Measurements from ENCODE around the gene UAP1L1.
"Not testable (repeated sequence)": the region's sequence is repeated elsewhere in the genome, so short reads cannot be mapped to it uniquely, and the experiment has no call there.

UAP1L1 gene

DNA sequence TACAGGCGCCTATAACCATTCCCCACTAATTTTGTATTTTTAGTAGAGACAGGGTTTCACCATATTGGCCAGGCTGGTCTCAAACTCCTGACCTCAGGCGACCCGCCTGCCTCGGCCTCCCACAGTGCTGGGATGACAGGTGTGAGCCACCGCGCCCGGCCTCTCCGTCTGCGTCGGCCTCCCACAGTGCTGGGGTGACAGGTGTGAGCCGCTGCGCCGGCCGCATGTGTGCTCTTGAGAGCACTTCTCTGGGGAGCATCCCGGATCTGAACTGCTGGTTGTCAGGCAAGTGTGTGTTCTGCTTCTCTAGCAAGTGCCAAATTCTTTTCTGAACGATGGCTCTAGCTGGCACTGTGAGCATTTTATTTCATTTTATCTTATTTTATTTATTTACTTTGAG is 19.8 kb upstream of the UAP1L1 start:
- DNase-seq (ENCODE audit: low read depth), result no peak

DNA sequence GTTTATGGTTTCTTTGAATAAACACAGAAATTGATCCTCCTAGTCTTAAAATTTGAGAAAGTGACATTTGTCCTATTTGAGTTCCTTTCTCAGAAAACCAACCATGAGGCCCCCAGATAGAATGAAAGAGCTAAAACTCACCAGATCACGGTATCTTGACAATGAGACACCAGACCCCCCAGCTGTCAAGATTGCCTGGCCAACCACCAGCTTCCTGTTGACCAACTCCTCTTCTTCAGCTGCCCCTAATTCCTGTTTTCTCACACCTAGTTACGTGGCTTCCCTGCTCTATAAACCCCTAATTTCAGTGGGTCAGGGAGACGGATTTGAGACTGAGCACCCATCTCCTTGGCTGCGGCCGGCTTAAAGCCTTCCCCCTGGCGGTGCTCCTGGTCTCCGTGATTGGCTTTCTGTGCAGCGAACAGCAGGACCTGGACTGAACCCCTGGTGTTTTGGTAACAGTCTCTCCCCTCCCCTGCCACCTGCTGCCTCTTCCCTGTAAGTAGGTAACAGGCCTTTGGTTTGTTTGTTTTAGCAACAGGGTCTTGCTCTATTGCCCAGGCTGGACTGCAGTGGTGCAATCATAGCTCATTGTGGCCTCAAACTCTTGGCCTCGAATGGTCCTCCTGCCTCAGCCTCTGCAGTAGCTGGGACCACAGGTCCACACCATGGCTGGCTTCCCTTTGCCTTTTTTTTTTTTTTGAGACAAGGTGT is 18.6 kb upstream of the UAP1L1 start:
- no peak for DNase-seq (ENCODE audit: low read depth)

DNA sequence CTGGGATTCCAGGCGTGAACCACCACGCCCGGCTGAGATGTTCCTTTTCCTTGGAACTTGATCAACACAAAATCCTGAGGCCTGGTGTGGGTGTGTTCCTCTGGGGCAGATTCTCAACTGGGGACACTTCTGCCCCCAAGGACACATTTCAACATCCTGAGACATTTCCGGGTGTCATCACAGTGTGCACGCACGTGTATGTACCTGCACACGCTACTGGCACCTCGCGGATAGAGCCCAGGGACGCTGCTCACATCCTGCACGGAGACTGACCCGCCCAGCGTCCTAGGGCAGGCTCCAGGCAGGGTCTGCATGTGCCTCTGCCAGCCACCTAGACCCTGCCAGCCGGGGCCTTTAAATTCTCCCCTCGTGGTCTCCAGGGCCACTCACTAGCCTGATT is 14.9 kb upstream of the UAP1L1 start:
- no peak for DNase-seq (ENCODE audit: low read depth)

DNA sequence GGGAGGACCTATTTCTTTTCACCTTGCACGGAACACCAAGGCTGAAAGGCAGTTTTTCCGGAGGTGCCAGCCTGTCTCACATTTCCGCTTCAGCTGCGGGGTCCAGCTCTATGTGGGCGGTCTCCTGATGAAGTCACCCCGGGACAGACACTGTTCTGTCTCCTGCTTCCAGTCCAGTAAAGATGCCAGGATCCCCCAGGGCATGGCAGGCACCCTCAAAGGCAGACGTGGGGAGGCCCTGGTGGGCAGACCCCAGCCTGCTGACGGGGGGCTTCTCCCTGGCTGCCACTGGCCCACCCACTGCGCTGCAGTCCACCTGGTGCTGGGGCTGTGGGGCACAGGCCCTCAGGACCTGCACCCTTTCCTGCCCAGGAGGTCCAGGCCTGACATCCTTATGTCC is 14.5 kb upstream of the UAP1L1 start:
- not testable (repeated sequence) for DNase-seq (ENCODE audit: low read depth)

DNA sequence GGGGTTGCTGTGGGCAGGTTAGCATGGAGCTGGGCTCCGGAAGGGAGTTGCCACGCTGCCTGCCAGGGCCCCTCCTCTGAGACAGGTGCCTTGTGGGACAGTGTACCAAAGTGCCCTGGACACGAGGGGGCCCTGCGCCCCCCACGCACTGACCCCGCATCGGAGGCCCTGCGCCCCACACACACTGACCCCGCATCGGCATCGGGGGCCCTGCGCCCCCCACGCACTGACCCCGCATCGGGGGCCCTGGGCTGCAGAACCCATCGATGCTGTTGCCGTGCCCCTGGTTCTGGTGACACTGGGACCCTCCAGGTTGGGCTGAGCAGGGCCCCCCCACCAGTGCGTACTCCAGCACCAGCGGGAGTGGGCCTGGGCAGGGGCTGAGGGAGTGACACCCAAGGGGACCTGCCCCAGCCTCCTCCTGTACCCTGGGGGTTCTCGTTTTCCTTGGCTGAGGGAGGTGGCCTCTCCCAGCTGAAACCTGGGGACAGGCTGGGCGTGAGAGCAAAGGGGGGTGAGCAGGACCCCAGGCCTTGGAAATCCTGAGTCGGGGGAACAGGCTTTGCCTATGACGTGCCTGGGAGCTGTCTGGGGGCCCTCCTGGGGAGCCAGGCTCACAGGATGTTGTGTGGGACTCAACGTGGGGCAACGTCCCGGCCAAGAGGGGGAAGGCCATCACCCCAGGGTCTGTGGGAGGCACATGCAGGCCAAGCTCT is 13.8 kb upstream of the UAP1L1 start:
- no peak for DNase-seq (ENCODE audit: low read depth)

DNA sequence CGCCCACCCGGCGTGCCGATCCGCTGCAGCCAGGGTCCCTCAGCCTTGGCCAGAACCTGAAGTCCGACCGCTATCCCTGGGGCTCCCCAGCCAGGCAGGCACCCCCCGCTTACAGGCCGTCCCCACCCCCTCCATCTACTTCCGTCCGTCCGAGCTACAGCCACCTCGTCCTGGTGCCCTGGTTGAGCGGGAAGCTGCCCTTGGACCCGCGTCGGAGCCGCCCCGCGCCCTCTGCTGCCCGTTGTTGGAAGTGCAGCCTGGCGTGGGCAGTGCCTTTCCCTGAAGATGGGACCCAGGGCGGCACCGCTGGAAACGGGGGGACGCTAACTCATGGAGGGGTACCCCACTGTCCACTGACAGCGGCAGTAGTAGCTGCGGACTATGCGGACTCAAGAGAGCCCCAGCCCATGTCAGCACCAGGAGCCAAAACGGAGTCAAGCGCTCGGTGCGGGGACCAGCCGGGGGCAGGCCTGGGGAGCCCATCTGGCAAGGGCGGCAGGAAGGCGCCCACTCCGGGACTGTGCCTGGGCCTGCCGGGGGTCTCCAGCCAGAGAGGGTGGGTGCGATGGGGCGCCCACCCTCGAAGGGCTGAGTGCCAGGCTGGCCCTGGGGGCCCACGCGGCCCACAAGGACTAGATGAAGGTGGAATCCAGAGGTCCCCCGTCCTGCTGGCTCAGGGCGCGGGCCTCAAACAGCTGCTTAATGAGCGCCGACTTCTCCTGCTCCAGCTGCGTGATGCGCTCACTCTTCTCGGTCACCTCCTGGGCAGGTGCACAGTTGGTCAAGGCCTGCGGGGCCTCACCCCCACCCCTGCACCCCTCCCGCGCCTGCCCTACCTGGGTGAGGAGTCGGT is 13.1 kb upstream of the UAP1L1 start:
- peak; percentile 28 for DNase-seq (ENCODE audit: low read depth)

DNA sequence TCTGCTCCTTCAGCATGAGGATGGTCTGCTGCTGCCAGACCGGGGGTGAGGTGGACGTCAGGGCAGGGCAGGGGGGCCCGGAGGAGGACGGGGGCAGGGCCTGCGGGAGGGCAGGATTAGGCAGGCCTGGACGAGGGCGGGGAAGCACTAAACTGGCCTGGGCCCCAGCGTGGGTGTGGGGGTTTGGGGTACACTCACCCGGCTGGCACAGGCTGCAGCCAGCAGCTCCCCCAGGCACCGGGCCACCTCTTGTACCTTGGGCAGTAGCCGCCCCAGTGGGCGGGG is 12.5 kb upstream of the UAP1L1 start:
- no peak for DNase-seq (ENCODE audit: low read depth)

DNA sequence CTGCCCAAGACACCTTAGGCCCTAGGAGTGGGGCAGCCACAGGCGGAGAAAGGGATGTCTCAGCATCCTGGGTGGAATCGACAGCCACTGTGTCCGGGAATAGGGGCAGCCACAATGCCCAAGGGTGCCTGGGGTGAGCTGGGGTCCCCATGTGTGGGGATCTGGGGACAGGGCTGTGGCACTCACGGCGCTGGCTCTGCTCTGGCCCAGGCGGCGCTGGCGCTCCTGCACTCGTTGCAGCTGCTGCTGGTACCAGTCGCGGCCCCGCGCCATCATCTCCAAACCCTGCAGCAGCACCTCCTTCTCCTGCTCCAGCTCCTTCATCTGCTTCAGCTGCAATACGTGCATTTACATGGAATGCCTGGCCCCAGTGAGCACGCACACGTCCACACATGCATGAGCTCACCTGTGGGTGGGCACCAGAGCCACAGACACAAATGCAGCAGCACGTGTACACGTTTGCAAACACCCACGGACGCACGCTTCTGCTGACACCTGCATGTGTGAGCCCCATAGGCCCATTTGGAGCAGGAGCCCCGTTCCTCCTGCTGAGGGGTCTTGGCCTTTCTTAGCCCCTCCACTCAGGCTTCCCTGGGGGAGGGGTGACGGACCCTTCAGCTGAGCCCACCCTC is 11.9 kb upstream of the UAP1L1 start:
- no peak for DNase-seq (ENCODE audit: low read depth)

DNA sequence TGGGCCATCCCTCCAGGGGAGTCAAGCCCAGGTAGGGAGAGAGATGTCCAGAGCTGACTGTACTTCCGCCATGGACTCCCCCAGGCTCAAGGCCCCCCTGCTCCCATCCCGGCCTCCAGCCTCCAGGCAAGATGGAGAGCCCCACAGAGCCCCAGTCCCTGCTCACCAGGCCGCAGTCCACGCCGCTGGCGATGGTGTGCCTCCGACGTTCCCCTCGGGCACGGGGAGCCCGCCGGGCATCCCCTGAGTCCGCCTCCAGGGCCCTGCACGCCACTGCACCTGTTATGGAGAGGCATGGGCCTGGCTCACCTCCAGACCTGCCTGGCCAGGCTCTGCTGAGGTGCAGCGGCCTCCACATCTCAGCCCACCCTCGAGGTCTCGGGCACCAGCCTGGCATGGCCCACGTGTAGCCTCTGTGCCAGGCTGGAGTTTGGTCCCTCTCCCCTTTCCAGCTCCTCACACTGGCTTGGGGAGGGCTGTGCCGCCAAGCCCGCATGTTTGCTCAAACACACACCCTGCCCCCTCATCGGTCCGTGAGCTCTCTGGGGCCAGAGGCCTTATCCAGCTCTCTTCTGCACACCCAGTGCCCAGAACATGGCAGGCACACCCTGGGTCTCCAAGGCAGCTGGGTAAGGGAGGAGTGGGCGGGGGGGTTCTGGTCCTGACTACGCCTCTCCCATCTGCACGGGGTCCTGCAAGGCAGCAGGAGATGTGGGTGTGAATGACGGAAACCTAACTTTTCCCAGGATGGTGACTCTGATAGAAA is 11.0 kb upstream of the UAP1L1 start:
- DNase-seq (ENCODE audit: low read depth), result no peak

DNA sequence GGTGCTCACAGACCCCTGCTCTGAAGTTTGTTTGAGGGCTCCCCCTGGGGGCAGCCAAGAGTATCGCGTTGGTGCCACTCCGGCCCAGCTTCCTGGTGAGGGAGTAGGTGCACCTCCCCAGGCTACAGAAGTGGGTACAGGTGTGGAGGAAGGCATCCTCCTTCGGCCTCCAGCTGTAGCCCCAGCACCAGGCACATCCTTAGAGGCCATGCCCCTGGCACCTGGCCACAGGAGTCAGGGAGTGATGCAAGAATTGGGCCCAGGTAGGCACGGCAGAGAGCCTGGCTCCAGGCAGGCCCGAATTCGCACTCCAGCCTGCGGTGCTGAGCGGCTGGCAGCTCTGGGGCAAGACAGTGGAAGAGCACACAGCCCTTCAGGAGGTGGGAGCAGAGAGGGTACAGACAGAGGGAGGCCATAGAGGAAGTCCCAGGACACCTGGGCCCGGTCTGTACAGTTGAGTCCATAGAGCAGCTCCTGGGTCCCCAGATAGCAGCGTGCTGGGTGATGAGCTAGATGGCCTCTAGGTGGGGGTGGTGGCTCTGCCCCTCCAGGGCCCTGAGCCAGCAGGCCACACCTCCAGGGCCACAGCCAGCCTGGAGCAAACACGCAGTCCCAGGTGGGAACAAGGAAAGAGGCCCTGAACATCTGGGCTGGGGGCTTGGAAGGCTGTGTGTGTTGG is 9.3 kb upstream of the UAP1L1 start:
- peak; percentile 67 for DNase-seq (ENCODE audit: low read depth)

DNA sequence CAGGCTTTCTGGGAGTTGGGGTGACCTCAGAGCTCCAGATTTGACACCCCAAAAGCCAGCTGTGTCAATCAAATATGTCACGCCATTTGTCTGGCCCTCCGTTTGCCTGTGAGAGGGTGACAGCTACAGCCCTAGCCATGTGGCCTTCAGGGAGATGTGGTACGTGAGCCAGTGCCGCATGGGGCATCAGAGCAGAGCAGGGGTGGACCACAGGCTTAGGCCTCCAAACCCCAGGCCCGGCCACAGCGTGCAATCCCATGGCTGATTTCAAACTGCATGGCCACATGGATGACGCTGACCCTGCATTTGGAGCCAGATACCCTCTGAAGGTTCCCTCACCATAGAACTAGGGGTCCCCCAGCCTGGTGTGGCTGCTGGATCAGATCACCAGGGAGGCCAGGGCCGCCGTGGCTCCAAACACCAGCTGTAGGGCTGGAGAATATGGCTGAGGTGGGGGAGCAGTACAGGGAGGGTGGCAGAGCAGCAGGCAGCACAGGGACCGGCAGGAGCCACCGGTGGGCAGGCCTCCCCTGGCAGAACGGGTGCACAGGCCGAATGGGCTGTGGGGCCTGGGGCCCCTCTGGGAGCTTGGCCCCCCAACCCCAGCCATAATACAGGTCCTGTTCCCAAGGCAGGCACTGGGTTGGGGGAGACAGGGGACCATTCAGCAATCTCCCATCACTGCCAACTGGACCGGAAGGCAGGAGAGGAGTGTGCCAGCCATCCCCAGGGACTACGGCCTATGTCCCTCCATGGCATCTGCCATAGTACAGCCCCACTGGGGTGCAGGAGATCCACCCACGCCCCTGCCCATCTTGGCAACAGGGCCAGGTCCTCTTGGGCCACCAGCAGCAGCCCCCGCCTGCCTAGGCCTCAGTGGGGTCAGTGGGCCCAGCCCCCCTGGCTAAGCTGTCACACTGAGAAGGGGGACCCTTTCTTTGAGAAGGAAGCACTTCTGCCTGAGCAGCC is 8.5 kb upstream of the UAP1L1 start:
- DNase-seq (ENCODE audit: low read depth), result no peak

DNA sequence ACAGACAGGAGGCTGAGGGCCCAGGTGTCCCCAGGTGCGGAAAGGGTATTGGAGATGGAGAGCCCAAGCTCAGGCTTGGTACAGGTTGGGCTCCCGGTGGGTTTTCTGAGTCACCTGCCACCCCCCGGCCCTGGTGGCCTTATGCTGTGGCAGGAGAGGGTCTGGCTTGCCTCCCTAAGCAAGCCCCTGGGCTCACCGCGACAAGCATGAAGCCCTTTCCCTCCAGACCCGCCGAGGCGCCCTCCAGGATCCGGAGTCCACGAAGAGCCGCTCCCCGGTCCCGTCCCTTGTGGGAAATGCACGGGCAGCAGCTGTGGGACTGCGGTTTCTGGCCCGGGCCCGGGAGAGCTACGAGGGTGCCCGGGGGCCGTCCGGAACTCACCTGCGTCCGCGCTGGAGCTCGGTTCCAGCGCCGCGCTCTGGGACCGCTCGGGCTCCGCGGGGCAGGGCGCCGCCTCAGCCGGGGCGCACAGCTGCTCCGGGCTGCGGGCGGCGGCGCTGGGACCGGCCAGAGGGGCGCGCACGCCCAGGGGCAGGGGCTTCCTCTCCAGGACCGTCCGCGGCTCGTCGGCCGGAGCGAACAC is 7.7 kb upstream of the UAP1L1 start:
- no peak for DNase-seq (ENCODE audit: low read depth)

DNA sequence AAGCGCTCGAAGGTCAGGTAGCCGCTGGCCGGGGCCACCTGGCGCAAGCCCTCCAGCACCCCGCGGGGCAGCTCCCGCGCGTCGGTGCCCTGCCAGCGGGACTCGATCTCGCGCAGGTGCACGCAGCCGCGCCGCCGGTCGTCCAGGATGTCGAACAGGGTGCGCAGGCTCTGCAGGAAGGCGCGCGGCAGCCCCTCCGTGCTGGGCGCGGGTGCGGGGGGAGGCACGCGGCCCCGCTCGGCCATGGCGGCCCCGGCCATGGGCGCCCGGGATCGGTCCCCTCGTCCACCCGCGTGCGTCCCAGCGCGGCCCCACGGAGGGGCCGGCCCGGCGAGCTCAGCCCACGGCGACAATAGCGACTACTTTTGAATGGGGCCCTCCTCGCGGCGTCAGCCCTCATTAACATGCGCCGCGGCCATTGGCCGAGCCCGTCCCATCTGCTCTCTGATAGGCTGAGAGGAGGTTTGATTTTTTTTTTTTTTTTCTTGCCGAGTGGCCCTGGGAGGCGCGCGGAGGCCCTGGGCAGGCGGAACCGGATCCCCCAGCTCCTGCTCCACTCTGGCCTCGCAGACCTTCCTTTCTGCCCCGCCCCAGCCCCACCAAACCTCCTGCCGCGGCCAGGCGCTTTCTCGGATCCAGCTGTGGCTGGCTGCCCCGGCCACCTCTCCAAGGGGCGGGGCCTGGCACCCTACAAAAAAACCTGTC is 7.0 kb upstream of the UAP1L1 start, which contains the start of gene SAPCD2:
SAPCD2 (minus strand) TSS at position 357 of the 705 bp plus-strand sequence; CDS start at position 260, 97 bp downstream.
- peak; percentile 80 for DNase-seq (ENCODE audit: low read depth)

DNA sequence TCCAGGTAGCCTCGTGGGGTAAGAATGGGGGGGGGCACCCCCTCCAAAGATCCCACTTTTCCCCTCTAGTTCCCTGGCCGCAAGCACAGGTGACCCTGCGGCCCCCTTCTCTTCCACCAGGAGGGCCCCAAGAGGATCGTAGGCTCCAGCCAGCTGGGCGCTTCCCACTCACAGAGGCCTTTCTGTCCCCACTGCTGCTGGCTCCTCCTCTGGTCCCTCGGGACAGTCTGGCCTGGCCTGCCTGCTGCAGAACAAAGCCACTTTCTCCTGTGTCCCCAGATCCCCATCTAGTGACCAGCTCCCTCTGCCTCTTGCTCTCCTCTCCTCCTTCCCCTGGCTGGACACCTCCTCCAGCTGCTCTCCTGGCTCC is 6.4 kb upstream of the UAP1L1 start:
- no peak for DNase-seq (ENCODE audit: low read depth)

DNA sequence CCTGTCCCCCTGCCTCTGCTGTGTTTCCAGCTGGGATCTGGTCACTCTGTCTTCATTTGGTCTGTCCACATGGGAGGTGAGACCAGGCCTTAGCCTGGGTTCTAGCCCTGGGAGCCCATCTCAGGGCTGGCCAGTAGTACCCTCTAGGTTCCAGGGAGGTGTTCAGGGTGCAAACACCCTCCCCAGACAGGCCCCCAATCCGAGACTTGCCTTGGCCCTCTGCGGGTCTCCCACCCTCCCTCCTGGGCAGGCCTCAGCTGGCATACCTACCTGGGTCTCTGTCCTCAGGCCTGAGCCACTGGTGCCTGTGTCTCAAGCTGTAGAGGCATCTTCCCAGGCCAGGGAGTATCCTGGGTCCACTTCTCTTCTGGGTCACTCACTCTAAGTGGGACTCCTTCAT is 6.0 kb upstream of the UAP1L1 start:
- no peak for DNase-seq (ENCODE audit: low read depth)

DNA sequence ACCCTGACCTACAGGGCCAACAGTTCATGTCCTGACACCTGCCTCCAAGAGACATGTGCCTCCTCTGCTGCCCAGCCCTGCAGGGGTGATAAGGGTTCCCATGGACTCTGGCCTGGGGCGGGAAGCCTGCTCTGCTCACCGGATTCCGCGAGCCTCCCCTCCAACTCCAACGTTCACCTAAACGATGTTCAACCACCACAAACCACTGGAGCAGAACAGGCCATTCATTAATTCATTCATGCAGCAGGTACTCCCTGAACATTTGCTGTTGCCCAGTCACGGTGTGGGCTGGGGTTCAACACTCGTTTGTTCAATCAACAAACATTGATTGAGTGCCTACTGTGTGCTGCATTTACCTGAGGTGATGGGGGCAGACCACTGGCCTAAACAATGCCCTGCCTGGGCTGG is 3.3 kb upstream of the UAP1L1 start:
- no peak for DNase-seq (ENCODE audit: low read depth)

DNA sequence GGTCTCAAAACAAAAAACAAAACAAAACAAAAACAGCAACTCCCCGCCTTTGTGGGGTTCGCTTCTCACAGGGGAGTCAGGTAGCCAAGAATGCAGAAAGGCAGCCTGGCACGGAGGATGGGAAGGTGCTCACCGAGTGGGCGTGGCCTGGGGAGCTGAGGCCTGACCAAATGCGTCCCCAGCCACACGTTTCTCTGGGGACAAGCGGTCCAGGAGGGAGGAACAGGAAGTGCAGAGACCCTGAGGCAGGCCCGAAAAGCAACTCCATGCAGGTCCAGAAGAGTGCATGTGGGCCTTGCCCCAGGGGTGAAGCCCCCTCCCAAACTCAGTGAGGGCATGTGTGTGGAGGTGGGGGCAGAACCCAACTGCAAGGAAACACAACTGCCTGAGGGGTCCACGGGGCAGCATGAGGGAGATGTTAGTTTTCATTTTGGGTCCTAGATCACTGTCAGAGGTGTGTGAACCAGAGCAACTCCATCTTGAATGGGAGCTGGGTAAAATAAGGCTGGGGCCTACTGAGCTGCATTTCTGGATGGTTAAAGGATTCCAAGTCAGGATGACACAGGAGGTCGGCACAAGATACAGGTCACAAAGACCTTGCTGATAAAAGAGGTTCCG is 2.6 kb upstream of the UAP1L1 start:
- no peak for DNase-seq (ENCODE audit: low read depth)

DNA sequence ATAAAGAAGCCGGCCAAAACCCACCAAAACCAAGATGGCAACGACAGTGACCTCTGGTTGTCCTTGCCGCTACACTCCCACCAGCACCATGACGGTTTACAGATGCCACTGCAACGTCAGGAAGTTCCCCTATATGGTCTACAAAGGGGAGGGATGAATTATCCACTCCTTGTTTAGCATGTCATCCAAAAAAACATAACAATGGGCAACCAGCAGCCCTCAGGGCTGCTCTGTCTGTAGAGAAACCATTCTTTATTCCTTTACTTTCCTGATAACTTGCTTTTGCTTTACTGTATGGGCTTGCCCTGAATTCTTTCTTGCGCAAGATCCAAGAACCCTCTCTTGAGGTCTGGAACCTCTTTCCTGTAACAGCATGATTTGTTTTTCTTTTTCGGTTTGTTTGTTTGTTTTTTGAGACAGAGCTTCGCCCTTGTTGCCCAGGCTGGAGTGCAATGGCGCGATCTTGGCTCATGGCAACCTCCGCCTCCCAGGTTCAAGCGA is 2.0 kb upstream of the UAP1L1 start:
- DNase-seq (ENCODE audit: low read depth), result no peak

All from iris pigment epithelial cell (primary cell).